GM12801 (cell line): ENCODE measurements around the gene SCYL1.

ENCODE experiments used
- TF ChIP-seq, protein P1 (sequence below): IDR thresholded peaks from one replicate; pipeline ENCODE4 v1.5.1; 2011; ENCODE audit warnings: control low read depth; ENCODE audit not compliant: insufficient read length; ENCODE audit errors: extremely low read depth

The SCYL1 gene

GRCh38 chr11:65574811-65575567 lies 50.1 kb downstream of the SCYL1 start:
- TF ChIP-seq, protein P1, sequence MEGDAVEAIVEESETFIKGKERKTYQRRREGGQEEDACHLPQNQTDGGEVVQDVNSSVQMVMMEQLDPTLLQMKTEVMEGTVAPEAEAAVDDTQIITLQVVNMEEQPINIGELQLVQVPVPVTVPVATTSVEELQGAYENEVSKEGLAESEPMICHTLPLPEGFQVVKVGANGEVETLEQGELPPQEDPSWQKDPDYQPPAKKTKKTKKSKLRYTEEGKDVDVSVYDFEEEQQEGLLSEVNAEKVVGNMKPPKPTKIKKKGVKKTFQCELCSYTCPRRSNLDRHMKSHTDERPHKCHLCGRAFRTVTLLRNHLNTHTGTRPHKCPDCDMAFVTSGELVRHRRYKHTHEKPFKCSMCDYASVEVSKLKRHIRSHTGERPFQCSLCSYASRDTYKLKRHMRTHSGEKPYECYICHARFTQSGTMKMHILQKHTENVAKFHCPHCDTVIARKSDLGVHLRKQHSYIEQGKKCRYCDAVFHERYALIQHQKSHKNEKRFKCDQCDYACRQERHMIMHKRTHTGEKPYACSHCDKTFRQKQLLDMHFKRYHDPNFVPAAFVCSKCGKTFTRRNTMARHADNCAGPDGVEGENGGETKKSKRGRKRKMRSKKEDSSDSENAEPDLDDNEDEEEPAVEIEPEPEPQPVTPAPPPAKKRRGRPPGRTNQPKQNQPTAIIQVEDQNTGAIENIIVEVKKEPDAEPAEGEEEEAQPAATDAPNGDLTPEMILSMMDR = no peak

- TF ChIP-seq, protein P1 = no peak
Measured at GRCh38 chr11:65575568-65576231, 50.8 kb downstream of the SCYL1 start, which contains the start of gene EHBP1L1. TSS of gene EHBP1L1 (plus strand) at chr11:65576053. CDS start at chr11:65576303, 250 bp downstream.

DNA sequence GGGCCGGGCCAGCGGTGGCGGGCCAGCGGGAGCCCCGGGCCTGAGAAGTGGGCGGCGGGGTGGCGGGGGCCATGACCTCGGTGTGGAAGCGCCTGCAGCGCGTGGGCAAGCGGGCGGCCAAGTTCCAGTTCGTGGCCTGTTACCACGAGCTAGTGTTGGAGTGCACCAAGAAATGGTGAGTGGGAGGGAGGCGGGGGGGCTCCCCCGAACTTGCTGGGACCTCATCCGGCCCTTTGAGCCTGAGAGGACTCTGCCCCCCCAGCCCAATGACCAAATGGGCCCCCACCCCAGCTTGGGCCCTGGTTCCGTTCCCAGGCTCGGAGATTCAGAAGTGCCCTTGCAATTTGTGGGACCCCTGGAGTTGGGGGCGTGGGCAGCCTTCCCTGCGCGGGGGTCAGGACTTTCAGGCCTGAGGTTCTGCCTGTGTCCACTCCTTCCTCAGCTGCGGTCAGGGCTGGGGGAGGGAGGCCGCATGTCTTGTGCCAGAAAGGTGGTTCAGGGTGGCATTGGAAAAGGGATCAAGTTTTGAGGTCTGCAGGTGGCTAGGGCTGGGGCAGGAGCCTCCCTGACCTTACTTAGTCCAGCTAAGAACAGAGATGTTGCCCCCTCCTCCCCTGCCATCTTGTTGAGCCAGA lies 51.5 kb downstream of the SCYL1 start:
- TF ChIP-seq, protein P1 = no peak

DNA sequence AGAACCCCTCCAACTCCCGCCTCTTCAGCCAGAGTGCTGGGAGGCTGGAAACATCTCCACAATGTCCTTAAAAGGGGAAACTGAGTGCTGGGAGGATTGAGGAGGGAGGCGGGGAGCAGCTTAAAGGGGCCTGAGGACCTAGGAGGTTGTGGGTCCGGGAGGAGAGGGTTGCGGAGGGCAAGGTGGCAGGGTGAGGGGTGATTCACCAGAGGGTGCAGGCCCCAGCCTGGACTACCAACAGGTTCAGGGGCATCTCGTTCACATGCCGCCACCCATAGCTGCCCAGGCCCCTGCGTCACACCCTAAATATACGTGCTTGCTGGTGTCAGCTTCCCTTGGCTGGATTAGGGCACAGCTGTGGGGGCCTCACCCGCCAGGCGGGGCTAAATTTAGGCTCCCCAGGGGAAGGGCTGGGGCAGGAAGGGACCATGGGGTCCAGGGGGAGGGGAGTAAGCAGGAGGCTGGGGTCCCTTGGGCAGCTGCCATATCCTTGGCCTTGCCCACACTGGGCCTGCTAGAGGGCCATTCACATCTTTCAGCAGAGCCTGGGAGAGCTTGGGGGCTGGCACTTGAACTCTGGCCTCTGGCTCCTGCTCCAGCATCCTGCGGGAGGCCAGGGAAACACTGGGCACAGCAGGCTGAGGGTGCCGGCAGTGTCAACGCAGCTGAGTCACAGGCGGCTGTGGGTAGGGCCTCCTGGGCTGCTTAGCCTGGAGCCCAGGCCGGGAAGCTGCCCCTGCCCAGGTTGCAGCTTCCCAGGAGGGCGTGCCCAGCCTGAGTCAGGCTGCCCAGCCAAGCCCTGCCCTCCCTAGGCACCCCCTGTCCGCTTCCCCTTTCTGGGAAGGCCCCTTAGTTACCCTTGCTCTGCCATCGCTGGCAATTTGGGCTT lies 52.2 kb downstream of the SCYL1 start:
- TF ChIP-seq, protein P1 = no peak

DNA sequence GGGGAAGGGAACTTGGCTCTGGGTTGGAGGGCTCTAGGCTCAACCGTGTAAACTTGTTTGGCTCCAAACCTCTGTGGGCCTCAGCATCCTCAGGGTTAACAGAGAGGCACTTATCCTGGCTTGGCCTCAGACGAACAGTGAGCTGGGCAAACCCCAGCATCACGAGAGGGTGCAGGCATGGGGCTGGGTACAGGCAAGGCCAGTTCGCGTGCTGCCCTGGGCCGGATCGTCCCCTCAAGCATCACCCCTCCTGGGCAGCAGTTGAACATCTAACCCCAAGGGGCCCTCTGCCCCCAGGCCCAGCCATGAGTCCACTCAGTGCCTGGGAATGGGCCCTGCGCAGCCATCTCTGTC lies 52.9 kb downstream of the SCYL1 start:
- TF ChIP-seq, protein P1 = no peak

- TF ChIP-seq, protein P1 = no peak
Measured at GRCh38 chr11:65578134-65578533, 53.3 kb downstream of the SCYL1 start.
